ENCODE measurements around the gene CTDNEP1.
A peak's percentile ranks its signal among the peaks of the same experiment; 100 is the strongest.

GRCh38 chr17:7250695-7251627 is 573 bp downstream of the CTDNEP1 start:
- TF ChIP-seq CTCF (IDR thresholded peaks at IDR 0.05 in 8 of 11, conservative IDR thresholded peaks at IDR 0.05 in 3 of 11) (no peak), POLR2A (IDR thresholded peaks at IDR 0.05) (no peak), POLR2AphosphoS5 (IDR thresholded peaks at IDR 0.05) (peak in 1 of 3 donors; percentile 3)

Measured in spleen (tissue), 7 donors.